D721Med (cell line): ENCODE results near the gene MSH3.
"Not testable (repeated sequence)": the region's sequence is repeated elsewhere in the genome, so short reads cannot be mapped to it uniquely, and the experiment has no call there.

Source experiments
- DNase-seq: peaks from one replicate; pipeline ENCODE4 v3.0.0; 2011; ENCODE audit warnings: low spot score; ENCODE audit not compliant: insufficient read length
- FAIRE-seq: peaks from 2 replicates; lab custom pipeline; 2011; peaks lifted over from hg19 to GRCh38; lab: Jason Lieb, UNC
- CTCF ChIP-seq: IDR thresholded peaks from 2 replicates; pipeline ENCODE4 v1.5.1; 2012; ENCODE audit warnings: mild to moderate bottlenecking, control low read depth; ENCODE audit not compliant: insufficient read depth; ENCODE audit errors: missing control alignments

Gene MSH3

DNA sequence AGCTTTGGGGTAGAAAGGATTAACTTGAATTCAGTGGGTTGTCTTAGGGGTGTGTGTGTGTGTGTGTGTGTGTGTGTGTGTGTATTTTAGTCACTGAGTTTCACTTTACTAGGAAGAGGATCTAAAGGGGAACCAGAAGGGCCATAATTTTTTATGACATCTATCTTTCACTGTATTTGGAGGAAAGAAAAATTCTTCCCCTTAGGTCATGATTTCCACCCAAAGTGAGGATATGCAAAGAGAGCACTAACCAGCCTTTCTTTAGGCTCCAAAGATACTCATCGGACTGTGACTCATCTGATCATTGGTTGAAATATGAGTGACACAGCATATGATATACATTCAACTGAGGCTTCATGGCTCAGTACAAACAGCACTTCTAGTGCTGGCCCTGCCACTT lies 230.5 kb downstream of the MSH3 start:
- TF ChIP-seq CTCF: no peak
- FAIRE-seq (no peak), DNase-seq (no peak)

GRCh38 chr5:80885396-80886000 lies 231.0 kb downstream of the MSH3 start:
- no peak for FAIRE-seq
- no peak for DNase-seq
- no peak for TF ChIP-seq CTCF

GRCh38 chr5:80894083-80894482 lies 239.6 kb downstream of the MSH3 start:
- TF ChIP-seq CTCF: no peak
- DNase-seq (no peak), FAIRE-seq (no peak)

DNA sequence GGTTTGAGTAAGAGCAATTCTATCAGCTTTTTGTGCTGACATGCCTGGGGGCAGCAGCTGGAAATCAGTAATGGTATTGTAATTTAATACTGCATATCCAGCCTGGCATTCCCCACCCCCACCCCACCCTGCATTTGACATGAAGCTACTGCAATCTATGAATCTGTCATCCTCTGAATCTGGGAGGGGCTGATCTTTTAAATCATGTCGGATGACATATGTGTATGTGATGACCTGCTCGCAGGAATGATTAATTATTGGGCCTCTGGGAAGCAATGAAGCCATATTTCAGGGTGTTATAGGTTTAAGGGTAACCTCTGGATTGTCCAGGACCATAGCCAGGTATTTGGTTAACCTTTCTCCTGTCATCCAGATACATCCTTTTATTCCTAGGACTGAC lies 241.1 kb downstream of the MSH3 start:
- no peak for FAIRE-seq
- no peak for DNase-seq
- TF ChIP-seq CTCF: no peak

GRCh38 chr5:80902624-80903023 lies 248.2 kb downstream of the MSH3 start:
- not testable (repeated sequence) for DNase-seq, FAIRE-seq

DNA sequence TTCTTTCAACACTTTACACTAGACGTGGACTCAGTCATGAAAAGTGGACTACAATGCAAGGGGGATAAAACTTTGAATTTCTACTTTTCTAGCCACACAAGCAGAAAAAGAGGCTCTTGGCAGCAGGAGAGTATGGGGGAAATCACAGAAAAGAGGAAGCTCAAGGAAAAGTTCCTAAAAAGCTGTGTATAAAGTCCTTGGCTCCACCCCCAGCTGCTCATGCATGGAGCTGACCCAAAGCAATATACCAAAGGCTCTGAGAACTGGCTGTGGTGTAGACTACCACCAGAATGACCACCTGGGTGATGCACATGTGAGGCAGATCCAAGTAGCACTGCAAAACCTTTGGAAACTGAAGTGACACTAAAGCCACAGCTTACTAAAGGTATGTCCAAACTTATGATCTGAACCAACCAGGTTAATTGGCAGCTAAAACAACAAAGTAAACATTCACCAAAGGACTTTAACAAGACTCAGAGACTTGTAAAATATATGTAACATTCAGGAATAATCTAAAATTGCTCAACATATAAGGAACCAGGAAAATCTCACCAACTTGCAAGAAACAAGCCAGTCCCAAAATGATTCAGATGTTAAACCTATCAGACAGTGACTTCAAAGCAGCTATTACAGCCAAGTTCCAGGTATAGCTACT lies 250.2 kb downstream of the MSH3 start:
- DNase-seq (no peak), FAIRE-seq (no peak)
- no peak for TF ChIP-seq CTCF

- no peak for TF ChIP-seq CTCF
- FAIRE-seq (no peak), DNase-seq (no peak)
Observed at GRCh38 chr5:80905405-80905804, 251.0 kb downstream of the MSH3 start.
